NCI-H510A (cell line): ENCODE data around the gene TOMM40L.
A peak's percentile ranks its signal among the peaks of the same experiment; 100 is the strongest.
"Not testable (repeated sequence)": the region's sequence is repeated elsewhere in the genome, so short reads cannot be mapped to it uniquely, and the experiment has no call there.

Experiments
- DNase-seq: peaks from one replicate; lab custom pipeline; 2025; lab: John Stamatoyannopoulos, UW

The TOMM40L gene

GRCh38 chr1:161222175-161223019, 3.5 kb upstream of the TOMM40L start:
- no peak for DNase-seq

GRCh38 chr1:161223805-161224694, 1.8 kb upstream of the TOMM40L start:
- DNase-seq = no peak

- DNase-seq = not testable (repeated sequence)
Measured at GRCh38 chr1:161224695-161225087, 1.2 kb upstream of the TOMM40L start.

GRCh38 chr1:161225178-161225533, 704 bp upstream of the TOMM40L start:
- DNase-seq = no peak

- DNase-seq = no peak
Measured at GRCh38 chr1:161226320-161226711, 456 bp downstream of the TOMM40L start.

- DNase-seq = no peak
Measured at GRCh38 chr1:161226759-161227158, 899 bp downstream of the TOMM40L start.

- peak; percentile 56 for DNase-seq
Measured at GRCh38 chr1:161227196-161227871, 1.5 kb downstream of the TOMM40L start.

GRCh38 chr1:161228032-161228431, 2.2 kb downstream of the TOMM40L start:
- DNase-seq = no peak

GRCh38 chr1:161229896-161230295, 4.0 kb downstream of the TOMM40L start:
- DNase-seq = no peak

GRCh38 chr1:161230762-161231161, 4.9 kb downstream of the TOMM40L start:
- no peak for DNase-seq

- no peak for DNase-seq
Measured at GRCh38 chr1:161233102-161233501, 7.2 kb downstream of the TOMM40L start.

GRCh38 chr1:161235957-161236775, 10.3 kb downstream of the TOMM40L start:
- no peak for DNase-seq

- DNase-seq = no peak
Measured at GRCh38 chr1:161238039-161238473, 12.2 kb downstream of the TOMM40L start, which contains the start of gene NR1I3. NR1I3 (minus strand) TSS chr1:161238203; CDS start chr1:161236565, 1,638 bp downstream.

- no peak for DNase-seq
Measured at GRCh38 chr1:161241682-161242081, 15.8 kb downstream of the TOMM40L start.

- DNase-seq = no peak
Measured at GRCh38 chr1:161242313-161242712, 16.5 kb downstream of the TOMM40L start.

- DNase-seq = no peak
Measured at GRCh38 chr1:161244888-161245287, 19.0 kb downstream of the TOMM40L start.

- DNase-seq = not testable (repeated sequence)
Measured at GRCh38 chr1:161250100-161250499, 24.2 kb downstream of the TOMM40L start.

GRCh38 chr1:161250829-161251228, 25.0 kb downstream of the TOMM40L start:
- no peak for DNase-seq

- no peak for DNase-seq
Measured at GRCh38 chr1:161251579-161251978, 25.7 kb downstream of the TOMM40L start.

- not testable (repeated sequence) for DNase-seq
Measured at GRCh38 chr1:161255302-161255701, 29.4 kb downstream of the TOMM40L start.

GRCh38 chr1:161255955-161256520, 30.2 kb downstream of the TOMM40L start:
- DNase-seq = not testable (repeated sequence)
